ENCODE measurements around the gene PDZK1IP1. TPM values are rescaled to one million over a fixed set of nuclear protein-coding genes. Genes with fewer than 3 reads are reported as not detected.

PDZK1IP1 gene
- total and polyA plus RNA-seq, 2 donors from 2014 or later = 245 to 2,553 TPM

DNA sequence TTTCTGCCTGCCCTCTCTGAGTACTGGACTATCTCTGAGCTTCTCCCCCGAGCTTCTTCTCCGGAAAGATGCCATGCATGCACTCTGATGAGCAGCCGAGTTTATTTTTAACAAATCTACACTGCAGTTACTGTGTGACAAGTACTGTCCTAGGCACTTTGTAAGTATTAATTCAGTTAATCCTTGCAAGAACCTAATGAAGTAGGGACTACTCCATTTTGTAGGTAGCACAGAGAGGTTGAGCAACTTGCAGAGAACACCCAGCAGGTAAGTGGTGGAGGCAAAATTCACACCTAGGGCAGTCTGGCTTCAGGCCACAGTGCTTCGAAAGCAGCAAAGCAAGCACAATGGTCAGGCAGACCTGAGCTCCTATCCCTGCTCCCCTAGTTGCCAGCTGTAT, 46.0 kb upstream of the PDZK1IP1 start:
- H3K27me3 ChIP-seq (ENCODE audit: control insufficient read depth, insufficient read depth, low read length) = peaks cover 32% of the 10 kb centered on the region
- H3K9ac ChIP-seq (ENCODE audit: low read length in 3 of 3) = no peak overlapping the region
- TF ChIP-seq, protein P1, sequence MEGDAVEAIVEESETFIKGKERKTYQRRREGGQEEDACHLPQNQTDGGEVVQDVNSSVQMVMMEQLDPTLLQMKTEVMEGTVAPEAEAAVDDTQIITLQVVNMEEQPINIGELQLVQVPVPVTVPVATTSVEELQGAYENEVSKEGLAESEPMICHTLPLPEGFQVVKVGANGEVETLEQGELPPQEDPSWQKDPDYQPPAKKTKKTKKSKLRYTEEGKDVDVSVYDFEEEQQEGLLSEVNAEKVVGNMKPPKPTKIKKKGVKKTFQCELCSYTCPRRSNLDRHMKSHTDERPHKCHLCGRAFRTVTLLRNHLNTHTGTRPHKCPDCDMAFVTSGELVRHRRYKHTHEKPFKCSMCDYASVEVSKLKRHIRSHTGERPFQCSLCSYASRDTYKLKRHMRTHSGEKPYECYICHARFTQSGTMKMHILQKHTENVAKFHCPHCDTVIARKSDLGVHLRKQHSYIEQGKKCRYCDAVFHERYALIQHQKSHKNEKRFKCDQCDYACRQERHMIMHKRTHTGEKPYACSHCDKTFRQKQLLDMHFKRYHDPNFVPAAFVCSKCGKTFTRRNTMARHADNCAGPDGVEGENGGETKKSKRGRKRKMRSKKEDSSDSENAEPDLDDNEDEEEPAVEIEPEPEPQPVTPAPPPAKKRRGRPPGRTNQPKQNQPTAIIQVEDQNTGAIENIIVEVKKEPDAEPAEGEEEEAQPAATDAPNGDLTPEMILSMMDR (IDR thresholded peaks at IDR 0.05; ENCODE audit: borderline replicate concordance, extremely low read depth, insufficient read depth) = no peak
- intact Hi-C loops (cut with DNase I) = no loop called here
- no peaks in the 10 kb centered on the region for H3K36me3 ChIP-seq (ENCODE audit: control insufficient read depth in 2 of 3, insufficient read depth in 3 of 3, low read length in 3 of 3)
- no peak overlapping the region for H3K4me3 ChIP-seq (ENCODE audit: low read length in 3 of 3)
- H3K27ac ChIP-seq (ENCODE audit: low read depth in 2 of 2, low read length in 2 of 2) = no peak overlapping the region
- DNase-seq = peak in 1 of 5 donors; percentile 15
- H3K4me1 ChIP-seq (ENCODE audit: control insufficient read depth in 2 of 3, insufficient read depth in 2 of 3, low read depth in 1 of 3, low read length in 3 of 3) = peaks cover 0 to 7% (median 0%) of the 10 kb centered on the region in 3 donors
- peaks cover 0 to 4% (median 0%) of the 10 kb centered on the region in 3 donors for H3K9me3 ChIP-seq (ENCODE audit: control insufficient read depth in 2 of 3, insufficient read depth in 1 of 3, low read length in 3 of 3)
- no peak for FAIRE-seq

DNA sequence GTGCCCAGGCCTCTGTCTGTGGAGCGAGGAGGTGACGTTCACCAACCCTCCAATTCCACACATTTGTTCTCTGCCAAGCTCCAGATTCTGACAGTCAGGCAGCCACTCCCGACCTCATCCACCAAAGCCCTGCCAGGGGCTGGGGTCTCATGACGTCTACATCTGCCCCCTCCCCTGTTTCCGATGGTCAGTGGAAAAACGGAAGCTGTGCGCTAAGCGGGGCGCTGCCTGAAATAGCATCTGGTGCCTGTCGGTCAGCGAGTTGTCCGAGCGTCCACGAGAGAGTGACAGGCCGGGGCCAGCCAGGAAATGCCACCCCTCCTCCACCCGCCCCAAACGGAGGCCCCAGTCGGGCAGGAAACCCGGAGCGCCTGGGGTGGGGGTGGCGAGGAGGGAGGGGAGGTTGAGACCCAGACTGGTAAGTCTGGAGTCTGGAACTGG, 45.4 kb upstream of the PDZK1IP1 start:
- Histone ChIP-seq H3K9me3 (ENCODE audit: control insufficient read depth in 2 of 3, insufficient read depth in 1 of 3, low read length in 3 of 3) (peaks cover 0 to 4% (median 0%) of the 10 kb centered on the region in 3 donors), H3K27ac (ENCODE audit: low read depth in 2 of 2, low read length in 2 of 2) (peak overlapping the region in 1 of 2 donors; percentile 22), H3K9ac (ENCODE audit: low read length in 3 of 3) (no peak overlapping the region)

DNA sequence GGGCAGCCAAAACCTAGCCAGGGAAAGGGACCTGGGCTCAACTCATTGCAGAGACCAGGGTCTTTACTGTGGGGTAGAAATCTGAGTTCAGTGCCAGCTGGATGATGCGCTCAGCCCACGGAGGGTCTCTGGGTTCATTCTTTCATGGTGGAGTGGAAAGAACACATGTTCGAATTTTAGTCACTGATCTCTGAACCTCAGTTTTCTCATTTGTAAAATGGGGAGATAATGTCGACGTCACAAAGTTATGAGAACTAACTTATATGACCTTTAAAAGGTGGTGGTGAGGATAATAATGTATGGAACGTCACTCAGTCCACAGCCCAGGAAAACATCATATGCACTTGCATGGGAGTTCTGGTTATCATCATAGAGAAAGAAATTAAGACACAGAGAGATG, 43.4 kb upstream of the PDZK1IP1 start:
- Histone ChIP-seq H3K4me1 (ENCODE audit: control insufficient read depth in 2 of 3, insufficient read depth in 2 of 3, low read depth in 1 of 3, low read length in 3 of 3) (peaks cover 0 to 7% (median 0%) of the 10 kb centered on the region in 3 donors), H3K9me3 (ENCODE audit: control insufficient read depth in 2 of 3, insufficient read depth in 1 of 3, low read length in 3 of 3) (peaks cover 0 to 4% (median 0%) of the 10 kb centered on the region in 3 donors), H3K9ac (ENCODE audit: low read length in 3 of 3) (no peak overlapping the region), H3K4me3 (ENCODE audit: low read length in 3 of 3) (no peak overlapping the region), H3K36me3 (ENCODE audit: control insufficient read depth in 2 of 3, insufficient read depth in 3 of 3, low read length in 3 of 3) (no peaks in the 10 kb centered on the region), H3K27me3 (ENCODE audit: control insufficient read depth, insufficient read depth, low read length) (peaks cover 57% of the 10 kb centered on the region), H3K27ac (ENCODE audit: low read depth in 2 of 2, low read length in 2 of 2) (no peak overlapping the region)
- DNase-seq (no peak), FAIRE-seq (no peak)
- intact Hi-C loops (cut with DNase I) = no loop called here
- TF ChIP-seq, protein P1 (IDR thresholded peaks at IDR 0.05; ENCODE audit: borderline replicate concordance, extremely low read depth, insufficient read depth) = no peak

More for the DNA sequence above, 45.4 kb upstream of the PDZK1IP1 start:
- no peak overlapping the region for H3K4me3 ChIP-seq (ENCODE audit: low read length in 3 of 3)
- peaks cover 37% of the 10 kb centered on the region for H3K27me3 ChIP-seq (ENCODE audit: control insufficient read depth, insufficient read depth, low read length)
- TF ChIP-seq, protein P1 (IDR thresholded peaks at IDR 0.05; ENCODE audit: borderline replicate concordance, extremely low read depth, insufficient read depth) = no peak
- FAIRE-seq (no peak), DNase-seq (peak; percentile 16 to 79 (median 53))
- H3K4me1 ChIP-seq (ENCODE audit: control insufficient read depth in 2 of 3, insufficient read depth in 2 of 3, low read depth in 1 of 3, low read length in 3 of 3) = peaks cover 0 to 7% (median 0%) of the 10 kb centered on the region in 3 donors
- H3K36me3 ChIP-seq (ENCODE audit: control insufficient read depth in 2 of 3, insufficient read depth in 3 of 3, low read length in 3 of 3) = no peaks in the 10 kb centered on the region
- intact Hi-C loops (cut with DNase I) = no loop called here

All from kidney (tissue), 14 donors.